Activated B cell treated with CpG ODN at 0.5 μM for 24 hours (primary cell): ENCODE results near the gene PRKAG2. TPM values are rescaled to one million over a fixed set of nuclear protein-coding genes. Genes with fewer than 3 reads are reported as not detected.

ENCODE experiments used
- ATAC-seq: fragments of 200-7000 bp; cut with Tn5 transposase; one replicate; pipeline ENCODE4 v1.10.0; 2021; ENCODE audit warnings: low read depth, mild to moderate bottlenecking, moderate library complexity
- CTCF ChIA-PET: fragments of 350-600 bp; sonication (Branson Sonifier 250); formaldehyde crosslinking; loops from one replicate; lab custom pipeline; 2021; ENCODE audit warnings: antibody characterized with exemption; lab: Charles Lee
- POLR2A ChIA-PET: fragments of 350-600 bp; sonication (Branson Sonifier 250); formaldehyde crosslinking; loops from one replicate; lab custom pipeline; 2021; ENCODE audit warnings: antibody characterized with exemption; lab: Charles Lee
- DNase-seq: peaks from one replicate; pipeline ENCODE4 v3.0.0; 2022
- H3K27ac Mint-ChIP-seq: one replicate; pipeline ENCODE4 v1.8.0; 2020; ENCODE audit warnings: mixed read lengths
- H3K27me3 Mint-ChIP-seq: one replicate; pipeline ENCODE4 v1.8.0; 2021; ENCODE audit warnings: mixed read lengths
- H3K36me3 Mint-ChIP-seq: one replicate; pipeline ENCODE4 v1.8.0; 2021; ENCODE audit warnings: low read depth, mixed read lengths
- H3K4me1 Mint-ChIP-seq: one replicate; pipeline ENCODE4 v1.8.0; 2021; ENCODE audit warnings: mixed read lengths
- H3K4me3 Mint-ChIP-seq: one replicate; pipeline ENCODE4 v1.8.0; 2020; ENCODE audit warnings: mild to moderate bottlenecking, mixed read lengths
- H3K9me3 Mint-ChIP-seq: one replicate; pipeline ENCODE4 v1.8.0; 2020; ENCODE audit warnings: mixed read lengths
- intact Hi-C: fragments of 100-400 bp; cut with micrococcal nuclease; formaldehyde crosslinking; loops from one replicate; pipeline ENCODE4 v1.15.1; 2024
- total RNA-seq: library from RNA; stranded (reverse); gene quantifications from 2 replicates; pipeline ENCODE4 v1.2.3, GENCODE V29; 2022
- TF ChIP-seq, protein P1 (sequence below): fragments of 200-600 bp; IDR thresholded peaks from one replicate; pipeline ENCODE4 v1.8.0; 2022; ENCODE audit warnings: antibody characterized with exemption, mild to moderate bottlenecking

Gene PRKAG2
- total RNA-seq, 1 donor from 2014 or later, result 19.7 TPM

DNA sequence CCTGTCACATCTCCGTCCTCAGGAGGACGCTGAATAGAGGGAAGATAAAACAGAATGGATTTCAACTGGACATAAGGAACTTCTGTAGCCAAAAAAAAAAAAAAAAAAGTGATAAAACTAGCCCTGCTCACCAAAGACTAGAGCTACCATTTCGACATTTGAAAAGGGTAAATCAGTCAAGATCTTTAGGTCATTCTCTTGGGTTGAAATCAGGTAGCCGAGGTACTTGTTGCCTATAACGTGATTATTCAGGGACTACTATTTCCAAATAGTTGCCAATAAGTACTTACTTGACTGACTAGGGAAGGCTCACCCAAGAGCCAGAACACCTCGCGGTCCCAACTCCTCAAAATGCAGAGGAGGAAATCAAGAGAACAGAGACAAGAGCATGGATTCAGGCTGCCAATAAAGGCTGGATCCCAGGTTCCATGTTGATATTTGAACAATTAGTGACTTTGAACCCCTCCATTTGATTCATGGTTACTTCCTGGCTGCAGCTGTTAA lies 359.3 kb downstream of the PRKAG2 start:
- DNase-seq, result no peak
- Mint-ChIP-seq H3K9me3 (no peaks in the 10 kb centered on the region), H3K27me3 (no peaks in the 10 kb centered on the region), H3K4me3 (peak overlapping the region; percentile 89), H3K27ac (peak overlapping the region; percentile 87), H3K4me1 (peaks cover 50% of the 10 kb centered on the region), H3K36me3 (peaks cover 21% of the 10 kb centered on the region)
- ChIA-PET POLR2A (interaction anchor here (0.7 to 1.1 kb wide), 2 partner anchors 45 to 116 kb away, joined by 3 to 4 read pairs; no protein-coding TSS in a partner anchor), CTCF (interaction anchor here (1.1 kb wide), 1 partner anchor 241 kb away, joined by 3 read pairs; no protein-coding TSS in a partner anchor)
- no peak for ATAC-seq
- intact Hi-C loops, result loop anchor here (2.0 to 10.0 kb wide), 6 partner anchors 43 to 1193 kb away; partner anchors contain the start of genes ABCF2, ACTR3C and LRRC61
- TF ChIP-seq, protein P1, sequence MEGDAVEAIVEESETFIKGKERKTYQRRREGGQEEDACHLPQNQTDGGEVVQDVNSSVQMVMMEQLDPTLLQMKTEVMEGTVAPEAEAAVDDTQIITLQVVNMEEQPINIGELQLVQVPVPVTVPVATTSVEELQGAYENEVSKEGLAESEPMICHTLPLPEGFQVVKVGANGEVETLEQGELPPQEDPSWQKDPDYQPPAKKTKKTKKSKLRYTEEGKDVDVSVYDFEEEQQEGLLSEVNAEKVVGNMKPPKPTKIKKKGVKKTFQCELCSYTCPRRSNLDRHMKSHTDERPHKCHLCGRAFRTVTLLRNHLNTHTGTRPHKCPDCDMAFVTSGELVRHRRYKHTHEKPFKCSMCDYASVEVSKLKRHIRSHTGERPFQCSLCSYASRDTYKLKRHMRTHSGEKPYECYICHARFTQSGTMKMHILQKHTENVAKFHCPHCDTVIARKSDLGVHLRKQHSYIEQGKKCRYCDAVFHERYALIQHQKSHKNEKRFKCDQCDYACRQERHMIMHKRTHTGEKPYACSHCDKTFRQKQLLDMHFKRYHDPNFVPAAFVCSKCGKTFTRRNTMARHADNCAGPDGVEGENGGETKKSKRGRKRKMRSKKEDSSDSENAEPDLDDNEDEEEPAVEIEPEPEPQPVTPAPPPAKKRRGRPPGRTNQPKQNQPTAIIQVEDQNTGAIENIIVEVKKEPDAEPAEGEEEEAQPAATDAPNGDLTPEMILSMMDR, result no peak

DNA sequence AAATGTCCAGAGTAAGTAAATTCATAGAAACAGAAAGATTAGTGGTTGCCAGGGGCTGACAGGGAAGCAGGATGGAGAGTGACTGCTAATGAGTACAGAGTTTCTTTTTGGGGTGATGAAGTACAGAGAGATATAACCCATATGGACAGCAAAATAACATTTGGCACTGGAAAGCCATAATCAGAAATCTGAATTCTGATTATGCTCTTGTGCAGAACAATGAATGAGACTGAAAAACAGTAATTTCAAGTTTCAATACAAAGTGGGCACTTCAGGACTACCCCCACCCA lies 361.7 kb downstream of the PRKAG2 start:
- H3K4me3 Mint-ChIP-seq, result no peak overlapping the region
- H3K27me3 Mint-ChIP-seq, result no peaks in the 10 kb centered on the region
- TF ChIP-seq, protein P1, result no peak
- intact Hi-C loops, result loop anchor here (2.0 to 10.0 kb wide), 3 partner anchors 14 to 1190 kb away; partner anchors contain the start of genes ACTR3C and LRRC61
- no peaks in the 10 kb centered on the region for H3K9me3 Mint-ChIP-seq
- H3K4me1 Mint-ChIP-seq, result peaks cover 59% of the 10 kb centered on the region
- ChIA-PET CTCF (no interaction called here), POLR2A (no interaction called here)
- DNase-seq, result no peak
- H3K36me3 Mint-ChIP-seq, result peaks cover 20% of the 10 kb centered on the region
- H3K27ac Mint-ChIP-seq, result no peak overlapping the region
- ATAC-seq, result no peak

DNA sequence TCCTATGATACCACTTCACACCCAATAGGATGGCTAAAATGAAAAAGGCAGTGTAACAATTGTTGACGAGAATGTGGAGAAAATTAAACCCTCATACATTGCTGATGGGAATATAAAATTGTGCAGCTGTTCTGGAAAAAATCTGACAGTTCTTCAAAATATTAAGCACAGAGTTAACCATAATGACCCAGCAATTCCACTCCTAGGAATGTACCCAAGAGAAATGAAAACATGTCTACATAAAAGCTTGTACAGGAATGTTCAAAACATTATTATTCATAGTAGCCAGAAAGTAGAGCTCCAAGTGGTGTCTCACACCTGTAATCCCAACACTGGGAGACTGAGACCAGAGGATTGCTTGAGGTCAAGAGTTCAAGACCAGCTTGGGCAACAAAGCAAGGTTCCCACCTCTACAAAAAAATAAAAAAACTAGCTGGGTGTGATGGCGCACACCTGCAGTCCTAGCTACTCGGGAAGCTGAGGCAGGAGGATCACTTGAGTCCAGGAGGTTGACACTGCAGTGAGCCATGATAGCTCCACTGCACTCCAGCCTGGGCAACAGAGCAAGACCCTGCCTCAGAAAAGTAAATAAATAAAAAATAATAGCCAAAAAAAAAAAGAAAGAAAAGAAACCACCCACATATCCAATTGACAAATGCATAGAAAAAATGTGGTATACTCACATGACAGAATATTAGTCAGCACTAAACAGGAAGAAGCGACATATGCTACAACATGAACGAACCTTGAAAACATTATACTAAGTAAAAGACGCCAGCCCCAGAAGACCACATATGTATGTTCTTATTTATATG lies 362.2 kb downstream of the PRKAG2 start:
- no peak overlapping the region for H3K4me3 Mint-ChIP-seq
- H3K9me3 Mint-ChIP-seq, result no peaks in the 10 kb centered on the region
- DNase-seq (no peak), ATAC-seq (no peak)
- POLR2A ChIA-PET, result no interaction called here
- intact Hi-C loops, result loop anchor here (2.0 to 10.0 kb wide), 3 partner anchors 14 to 1190 kb away; partner anchors contain the start of genes ACTR3C and LRRC61
- H3K36me3 Mint-ChIP-seq, result peaks cover 17% of the 10 kb centered on the region
- TF ChIP-seq, protein P1, result no peak
- no peaks in the 10 kb centered on the region for H3K27me3 Mint-ChIP-seq
- no peak overlapping the region for H3K27ac Mint-ChIP-seq
- H3K4me1 Mint-ChIP-seq, result peaks cover 61% of the 10 kb centered on the region
- CTCF ChIA-PET, result interaction anchor here (1.0 kb wide), 1 partner anchor 12 kb away, joined by 3 read pairs; no protein-coding TSS in a partner anchor

DNA sequence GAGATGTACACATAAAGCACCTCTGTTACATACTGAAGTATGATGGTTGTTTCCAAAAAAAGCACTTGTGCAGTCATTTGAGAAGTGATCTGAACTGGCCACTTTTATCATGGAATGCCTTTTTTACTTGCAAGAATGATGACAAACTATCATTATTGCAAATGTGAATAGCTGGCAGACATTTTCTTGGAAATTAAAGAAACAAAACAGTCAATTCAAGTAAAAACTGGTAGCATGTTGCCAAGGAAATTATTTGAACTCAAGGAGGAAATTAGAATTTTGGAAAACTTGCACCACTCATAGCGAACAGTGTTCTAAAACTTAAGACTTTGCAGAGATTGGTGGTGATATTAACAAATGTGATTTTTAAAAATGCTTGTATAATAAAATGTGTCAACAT lies 363.8 kb downstream of the PRKAG2 start:
- DNase-seq (no peak), ATAC-seq (no peak)
- ChIA-PET CTCF (no interaction called here), POLR2A (no interaction called here)
- Mint-ChIP-seq H3K27me3 (no peaks in the 10 kb centered on the region), H3K27ac (no peak overlapping the region), H3K36me3 (peaks cover 14% of the 10 kb centered on the region), H3K9me3 (no peaks in the 10 kb centered on the region), H3K4me1 (peaks cover 62% of the 10 kb centered on the region), H3K4me3 (no peak overlapping the region)
- intact Hi-C loops, result loop anchor here (10.0 kb wide), 1 partner anchor 1188 kb away; the partner anchor contains the start of genes ACTR3C and LRRC61
- TF ChIP-seq, protein P1, result no peak

- H3K4me1 Mint-ChIP-seq, result peaks cover 58% of the 10 kb centered on the region
- intact Hi-C loops, result loop anchor here (10.0 kb wide), 1 partner anchor 1188 kb away; the partner anchor contains the start of genes ACTR3C and LRRC61
- no peaks in the 10 kb centered on the region for H3K27me3 Mint-ChIP-seq
- ChIA-PET CTCF (no interaction called here), POLR2A (no interaction called here)
- H3K4me3 Mint-ChIP-seq, result no peak overlapping the region
- H3K36me3 Mint-ChIP-seq, result peaks cover 14% of the 10 kb centered on the region
- DNase-seq (no peak), ATAC-seq (no peak)
- no peaks in the 10 kb centered on the region for H3K9me3 Mint-ChIP-seq
- no peak overlapping the region for H3K27ac Mint-ChIP-seq
- TF ChIP-seq, protein P1, result no peak
Measured at GRCh38 chr7:151512353-151512752, 364.6 kb downstream of the PRKAG2 start.
